ENCODE data around the gene ATP11A. TPM values are rescaled to one million over a fixed set of nuclear protein-coding genes. Genes with fewer than 3 reads are reported as not detected.

ATP11A gene
- total RNA-seq, 1 experiment from 2014 or later = 80.4 TPM

DNA sequence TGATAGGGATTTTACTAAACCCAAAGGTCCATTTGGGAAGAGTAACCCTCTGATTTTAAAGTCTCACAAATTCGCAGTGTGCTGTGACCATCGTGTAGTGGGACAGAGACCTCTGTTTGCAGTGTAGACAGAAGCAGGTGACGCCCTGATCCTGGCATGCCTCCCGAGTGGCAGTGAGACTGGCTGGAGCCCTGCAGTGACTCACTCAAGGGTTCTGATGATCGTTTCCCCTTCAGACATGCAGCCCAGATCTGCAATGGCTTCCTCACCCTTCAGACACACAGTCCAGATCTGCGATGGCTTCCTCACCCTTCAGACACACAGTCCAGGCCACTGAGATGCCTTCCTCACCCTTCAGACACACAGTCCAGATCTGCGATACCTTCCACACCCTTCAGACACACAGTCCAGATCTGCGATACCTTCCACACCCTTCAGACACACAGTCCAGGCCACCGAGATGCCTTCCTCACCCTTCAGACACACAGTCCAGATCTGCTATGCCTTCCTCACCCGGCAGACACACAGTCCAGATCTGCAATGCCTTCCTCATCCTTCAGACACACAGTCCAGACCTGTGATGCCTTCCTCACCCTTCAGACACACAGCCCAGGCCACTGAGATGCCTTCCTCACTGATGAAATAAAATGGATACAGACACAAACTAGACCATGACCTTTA, 125.2 kb downstream of the ATP11A start:
- ChIA-PET POLR2A (no interaction called here), RAD21 (ENCODE audit: low non-redundant PET in 1 of 2, low total read pairs in 2 of 2, uncharacterized antibody in 2 of 2, unreplicated experiment in 2 of 2) (no interaction called here), CTCF (no interaction called here)
- no peaks in the 10 kb centered on the region for H3K9me2 ChIP-seq (ENCODE audit: insufficient read depth)
- no peaks in the 10 kb centered on the region for H3K79me2 ChIP-seq (ENCODE audit: insufficient read depth, low read length)
- no peak overlapping the region for H3K4me3 ChIP-seq (replicated peaks in 1 of 2; ENCODE audit: low read depth in 1 of 2, low read length in 2 of 2)
- H3K36me3 ChIP-seq (ENCODE audit: control insufficient read depth in 1 of 2, insufficient read depth in 2 of 2, low read length in 2 of 2) = peaks cover 11 to 42% of the 10 kb centered on the region in 2 experiments; a peak in 3 of 4 replicates
- intact Hi-C loops (cut with micrococcal nuclease) = no loop called here
- no peak overlapping the region for H3K9ac ChIP-seq (ENCODE audit: low read length)
- no peaks in the 10 kb centered on the region for H3K4me1 ChIP-seq (ENCODE audit: control insufficient read depth in 1 of 2, insufficient read depth in 2 of 2, low read length in 2 of 2)
- no peak overlapping the region for H3K4me2 ChIP-seq (ENCODE audit: low read length)
- peaks cover 0 to 4% of the 10 kb centered on the region in 2 experiments; a peak in 2 of 4 replicates for H3K9me3 ChIP-seq (ENCODE audit: control insufficient read depth in 1 of 2, insufficient read depth in 1 of 2, low read depth in 1 of 2, low read length in 2 of 2)
- TF ChIP-seq, protein P1, sequence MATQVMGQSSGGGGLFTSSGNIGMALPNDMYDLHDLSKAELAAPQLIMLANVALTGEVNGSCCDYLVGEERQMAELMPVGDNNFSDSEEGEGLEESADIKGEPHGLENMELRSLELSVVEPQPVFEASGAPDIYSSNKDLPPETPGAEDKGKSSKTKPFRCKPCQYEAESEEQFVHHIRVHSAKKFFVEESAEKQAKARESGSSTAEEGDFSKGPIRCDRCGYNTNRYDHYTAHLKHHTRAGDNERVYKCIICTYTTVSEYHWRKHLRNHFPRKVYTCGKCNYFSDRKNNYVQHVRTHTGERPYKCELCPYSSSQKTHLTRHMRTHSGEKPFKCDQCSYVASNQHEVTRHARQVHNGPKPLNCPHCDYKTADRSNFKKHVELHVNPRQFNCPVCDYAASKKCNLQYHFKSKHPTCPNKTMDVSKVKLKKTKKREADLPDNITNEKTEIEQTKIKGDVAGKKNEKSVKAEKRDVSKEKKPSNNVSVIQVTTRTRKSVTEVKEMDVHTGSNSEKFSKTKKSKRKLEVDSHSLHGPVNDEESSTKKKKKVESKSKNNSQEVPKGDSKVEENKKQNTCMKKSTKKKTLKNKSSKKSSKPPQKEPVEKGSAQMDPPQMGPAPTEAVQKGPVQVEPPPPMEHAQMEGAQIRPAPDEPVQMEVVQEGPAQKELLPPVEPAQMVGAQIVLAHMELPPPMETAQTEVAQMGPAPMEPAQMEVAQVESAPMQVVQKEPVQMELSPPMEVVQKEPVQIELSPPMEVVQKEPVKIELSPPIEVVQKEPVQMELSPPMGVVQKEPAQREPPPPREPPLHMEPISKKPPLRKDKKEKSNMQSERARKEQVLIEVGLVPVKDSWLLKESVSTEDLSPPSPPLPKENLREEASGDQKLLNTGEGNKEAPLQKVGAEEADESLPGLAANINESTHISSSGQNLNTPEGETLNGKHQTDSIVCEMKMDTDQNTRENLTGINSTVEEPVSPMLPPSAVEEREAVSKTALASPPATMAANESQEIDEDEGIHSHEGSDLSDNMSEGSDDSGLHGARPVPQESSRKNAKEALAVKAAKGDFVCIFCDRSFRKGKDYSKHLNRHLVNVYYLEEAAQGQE (IDR thresholded peaks at IDR 0.05; ENCODE audit: low read depth) = no peak
- TF ChIP-seq ELF1 (IDR thresholded peaks at IDR 0.05; ENCODE audit: borderline replicate concordance, low read depth) (no peak), CBX3 (IDR thresholded peaks at IDR 0.05; ENCODE audit: low read depth) (no peak), SRF (IDR thresholded peaks at IDR 0.05; ENCODE audit: low read depth) (no peak), CEBPB (IDR thresholded peaks at IDR 0.05; ENCODE audit: low read depth) (no peak), ZNF274 (IDR thresholded peaks at IDR 0.05; ENCODE audit: low read depth, low read length) (no peak), ZFX (IDR thresholded peaks at IDR 0.05) (no peak), JUND (IDR thresholded peaks at IDR 0.05) (no peak), POLR2AphosphoS5 (IDR thresholded peaks at IDR 0.05; ENCODE audit: low read depth, low read length) (no peak)
- TF ChIP-seq, protein P2, sequence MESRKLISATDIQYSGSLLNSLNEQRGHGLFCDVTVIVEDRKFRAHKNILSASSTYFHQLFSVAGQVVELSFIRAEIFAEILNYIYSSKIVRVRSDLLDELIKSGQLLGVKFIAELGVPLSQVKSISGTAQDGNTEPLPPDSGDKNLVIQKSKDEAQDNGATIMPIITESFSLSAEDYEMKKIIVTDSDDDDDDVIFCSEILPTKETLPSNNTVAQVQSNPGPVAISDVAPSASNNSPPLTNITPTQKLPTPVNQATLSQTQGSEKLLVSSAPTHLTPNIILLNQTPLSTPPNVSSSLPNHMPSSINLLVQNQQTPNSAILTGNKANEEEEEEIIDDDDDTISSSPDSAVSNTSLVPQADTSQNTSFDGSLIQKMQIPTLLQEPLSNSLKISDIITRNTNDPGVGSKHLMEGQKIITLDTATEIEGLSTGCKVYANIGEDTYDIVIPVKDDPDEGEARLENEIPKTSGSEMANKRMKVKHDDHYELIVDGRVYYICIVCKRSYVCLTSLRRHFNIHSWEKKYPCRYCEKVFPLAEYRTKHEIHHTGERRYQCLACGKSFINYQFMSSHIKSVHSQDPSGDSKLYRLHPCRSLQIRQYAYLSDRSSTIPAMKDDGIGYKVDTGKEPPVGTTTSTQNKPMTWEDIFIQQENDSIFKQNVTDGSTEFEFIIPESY (IDR thresholded peaks at IDR 0.05; ENCODE audit: extremely low read depth, insufficient replicate concordance, low read length) = no peak
- no peak overlapping the region for H2AFZ ChIP-seq (ENCODE audit: low read depth, low read length, poor library complexity, severe bottlenecking)
- no peak for DNase-seq (ENCODE audit: low read depth, low spot score)
- H4K20me1 ChIP-seq (ENCODE audit: insufficient read depth) = no peaks in the 10 kb centered on the region
- BruUV-seq (replicated peaks) = no TSS peak
- H3K27me3 ChIP-seq (ENCODE audit: insufficient read depth, low read length) = no peaks in the 10 kb centered on the region
- ATAC-seq = peak; percentile 17; the same call in 1 of the 2 replicates
- no peak overlapping the region for H3K27ac ChIP-seq (ENCODE audit: low read depth, low read length)

All from HCT116 (cell line).